ENCODE measurements around the gene ABCC5. TPM values are rescaled to one million over a fixed set of nuclear protein-coding genes. Genes with fewer than 3 reads are reported as not detected.
"Not testable (repeated sequence)": the region's sequence is repeated elsewhere in the genome, so short reads cannot be mapped to it uniquely, and the experiment has no call there.

ABCC5 gene
- total RNA-seq, 1 donor from 2014 or later = 39.0 TPM

DNA sequence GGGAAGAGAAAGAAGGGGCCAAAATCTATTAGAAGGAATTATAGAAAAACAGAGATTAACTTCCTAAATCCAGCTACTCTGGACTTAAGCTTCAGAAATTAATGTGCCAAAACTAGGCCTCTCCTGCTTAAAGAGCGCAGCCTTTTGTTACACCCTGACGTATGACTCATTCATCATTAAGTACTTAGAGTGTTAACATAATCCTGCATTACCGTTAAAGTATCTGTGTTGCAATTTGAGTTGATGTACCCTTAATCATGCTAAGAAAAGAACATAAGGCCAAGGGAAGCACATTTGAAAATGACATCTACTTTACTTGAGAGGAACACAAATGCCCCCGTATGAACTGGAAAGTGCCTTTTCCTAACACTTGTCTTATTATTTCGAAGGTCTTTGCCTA is 21.7 kb upstream of the ABCC5 start:
- H3K27ac Mint-ChIP-seq (ENCODE audit: unreplicated experiment) = no peak overlapping the region
- H3K36me3 Mint-ChIP-seq (ENCODE audit: unreplicated experiment) = no peaks in the 10 kb centered on the region
- H3K9me3 Mint-ChIP-seq (ENCODE audit: unreplicated experiment) = no peaks in the 10 kb centered on the region
- H3K4me3 Mint-ChIP-seq (ENCODE audit: unreplicated experiment) = no peak overlapping the region
- peaks cover 18% of the 10 kb centered on the region for H3K27me3 Mint-ChIP-seq (ENCODE audit: unreplicated experiment)
- TF ChIP-seq, protein P1, sequence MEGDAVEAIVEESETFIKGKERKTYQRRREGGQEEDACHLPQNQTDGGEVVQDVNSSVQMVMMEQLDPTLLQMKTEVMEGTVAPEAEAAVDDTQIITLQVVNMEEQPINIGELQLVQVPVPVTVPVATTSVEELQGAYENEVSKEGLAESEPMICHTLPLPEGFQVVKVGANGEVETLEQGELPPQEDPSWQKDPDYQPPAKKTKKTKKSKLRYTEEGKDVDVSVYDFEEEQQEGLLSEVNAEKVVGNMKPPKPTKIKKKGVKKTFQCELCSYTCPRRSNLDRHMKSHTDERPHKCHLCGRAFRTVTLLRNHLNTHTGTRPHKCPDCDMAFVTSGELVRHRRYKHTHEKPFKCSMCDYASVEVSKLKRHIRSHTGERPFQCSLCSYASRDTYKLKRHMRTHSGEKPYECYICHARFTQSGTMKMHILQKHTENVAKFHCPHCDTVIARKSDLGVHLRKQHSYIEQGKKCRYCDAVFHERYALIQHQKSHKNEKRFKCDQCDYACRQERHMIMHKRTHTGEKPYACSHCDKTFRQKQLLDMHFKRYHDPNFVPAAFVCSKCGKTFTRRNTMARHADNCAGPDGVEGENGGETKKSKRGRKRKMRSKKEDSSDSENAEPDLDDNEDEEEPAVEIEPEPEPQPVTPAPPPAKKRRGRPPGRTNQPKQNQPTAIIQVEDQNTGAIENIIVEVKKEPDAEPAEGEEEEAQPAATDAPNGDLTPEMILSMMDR (IDR thresholded peaks at IDR 0.05) = no peak
- no peaks in the 10 kb centered on the region for H3K4me1 Mint-ChIP-seq (ENCODE audit: unreplicated experiment)
- DNase-seq (ENCODE audit: extremely low spot score, unreplicated experiment) = no peak

DNA sequence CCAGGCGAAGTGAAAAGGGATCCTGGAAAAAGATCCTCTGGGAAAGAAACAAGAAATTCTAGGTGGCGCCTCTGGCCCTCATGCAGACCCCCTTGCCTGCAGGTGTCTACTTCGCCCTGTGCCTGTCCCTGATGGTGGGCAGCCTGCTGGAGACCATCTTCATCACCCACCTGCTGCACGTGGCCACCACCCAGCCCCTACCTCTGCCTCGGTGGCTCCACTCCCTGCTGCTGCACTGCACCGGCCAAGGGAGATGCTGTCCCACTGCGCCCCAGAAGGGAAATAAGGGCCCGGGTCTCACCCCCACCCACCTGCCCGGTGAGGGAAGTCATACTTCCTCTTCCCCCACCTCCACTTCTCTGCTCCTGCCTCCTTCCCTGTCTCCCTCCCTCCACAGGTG is 20.6 kb upstream of the ABCC5 start:
- not testable (repeated sequence) for H3K27ac Mint-ChIP-seq (ENCODE audit: unreplicated experiment); H3K9me3 Mint-ChIP-seq (ENCODE audit: unreplicated experiment); H3K4me3 Mint-ChIP-seq (ENCODE audit: unreplicated experiment); DNase-seq (ENCODE audit: extremely low spot score, unreplicated experiment); H3K4me1 Mint-ChIP-seq (ENCODE audit: unreplicated experiment); H3K36me3 Mint-ChIP-seq (ENCODE audit: unreplicated experiment)
- peaks cover 21% of the 10 kb centered on the region for H3K27me3 Mint-ChIP-seq (ENCODE audit: unreplicated experiment)

DNA sequence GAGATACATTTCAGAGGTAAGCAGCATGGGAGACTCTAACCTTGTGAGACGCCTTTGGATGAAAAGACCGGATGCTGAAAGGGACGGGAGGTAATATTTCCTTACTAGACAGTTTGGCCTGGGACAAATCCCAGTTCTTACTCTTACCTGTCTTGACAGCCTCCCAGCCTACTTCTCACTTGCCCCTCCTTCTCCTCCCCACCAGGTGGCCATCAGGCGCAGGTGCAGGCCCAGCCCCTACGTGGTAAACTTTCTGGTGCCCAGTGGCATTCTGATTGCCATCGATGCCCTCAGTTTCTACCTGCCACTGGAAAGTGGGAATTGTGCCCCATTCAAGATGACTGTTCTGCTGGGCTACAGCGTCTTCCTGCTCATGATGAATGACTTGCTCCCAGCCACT is 20.1 kb upstream of the ABCC5 start:
- Mint-ChIP-seq H3K27ac (ENCODE audit: unreplicated experiment) (no peak overlapping the region), H3K9me3 (ENCODE audit: unreplicated experiment) (no peaks in the 10 kb centered on the region)
- DNase-seq (ENCODE audit: extremely low spot score, unreplicated experiment) = no peak

DNA sequence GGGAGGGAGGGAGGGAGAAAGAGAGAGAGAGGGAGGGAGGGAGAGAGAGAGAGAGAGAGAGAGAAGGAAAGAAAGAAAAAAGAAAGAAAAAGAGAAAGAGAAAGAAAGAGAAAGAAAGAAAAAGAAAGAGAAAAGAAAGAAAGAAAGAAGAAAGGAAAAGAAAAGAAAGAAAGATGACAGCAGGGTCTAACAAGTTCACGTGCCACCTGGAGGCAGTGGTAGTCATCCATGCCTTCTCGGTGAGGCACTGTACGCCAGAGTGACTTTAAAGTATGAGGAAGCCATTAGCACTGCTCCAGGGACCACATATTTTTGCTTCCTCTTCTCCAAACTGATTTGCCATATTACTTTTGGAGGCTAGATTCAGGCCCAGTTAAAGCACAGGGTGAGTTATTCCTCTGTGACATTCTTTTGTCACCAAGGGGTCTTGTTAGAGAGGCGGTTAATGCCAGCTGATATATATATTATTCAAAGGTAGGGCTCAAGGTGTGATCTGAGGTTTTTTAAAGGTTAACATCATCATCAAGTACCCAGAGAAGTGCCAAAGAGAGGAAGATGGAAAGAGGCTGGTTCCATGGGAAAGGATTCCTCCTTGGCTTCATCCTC is 13.6 kb upstream of the ABCC5 start, which contains the start of gene HTR3D:
HTR3D (plus strand) TSS at position 556 of the 606 bp plus-strand sequence; CDS start at position 556, 0 bp downstream.
- TF ChIP-seq, protein P1 (IDR thresholded peaks at IDR 0.05) = no peak
- no peak for DNase-seq (ENCODE audit: extremely low spot score, unreplicated experiment)
- no peaks in the 10 kb centered on the region for H3K36me3 Mint-ChIP-seq (ENCODE audit: unreplicated experiment)
- peaks cover 6% of the 10 kb centered on the region for H3K4me1 Mint-ChIP-seq (ENCODE audit: unreplicated experiment)
- H3K27me3 Mint-ChIP-seq (ENCODE audit: unreplicated experiment) = peaks cover 36% of the 10 kb centered on the region
- no peaks in the 10 kb centered on the region for H3K9me3 Mint-ChIP-seq (ENCODE audit: unreplicated experiment)
- H3K27ac Mint-ChIP-seq (ENCODE audit: unreplicated experiment) = no peak within 1 kb of the TSS
- no peak within 1 kb of the TSS for H3K4me3 Mint-ChIP-seq (ENCODE audit: unreplicated experiment)

More for the DNA sequence above, 20.1 kb upstream of the ABCC5 start:
- no peaks in the 10 kb centered on the region for H3K4me1 Mint-ChIP-seq (ENCODE audit: unreplicated experiment)
- H3K36me3 Mint-ChIP-seq (ENCODE audit: unreplicated experiment) = no peaks in the 10 kb centered on the region
- no peak overlapping the region for H3K4me3 Mint-ChIP-seq (ENCODE audit: unreplicated experiment)
- H3K27me3 Mint-ChIP-seq (ENCODE audit: unreplicated experiment) = peaks cover 23% of the 10 kb centered on the region
- TF ChIP-seq, protein P1 (IDR thresholded peaks at IDR 0.05) = no peak

DNA sequence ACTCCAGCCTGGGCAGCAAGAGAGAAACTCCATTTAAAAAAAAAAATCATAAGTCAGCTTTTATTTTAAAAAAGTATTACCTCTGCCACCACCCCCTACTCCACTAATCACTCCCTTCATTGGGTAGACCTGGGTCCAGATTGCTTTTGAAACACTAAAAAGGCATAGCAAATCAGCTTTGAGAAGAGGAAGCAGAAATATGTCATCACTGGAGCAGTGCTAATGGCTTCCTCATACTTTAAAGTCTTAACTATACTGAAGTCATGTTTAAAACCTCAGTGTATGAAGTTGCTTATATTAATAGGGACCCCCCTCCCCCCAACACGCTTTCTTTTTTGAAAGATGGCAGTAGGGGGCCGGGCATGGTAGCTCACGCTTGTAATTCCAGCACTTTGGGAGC is 12.9 kb upstream of the ABCC5 start:
- TF ChIP-seq, protein P1 (IDR thresholded peaks at IDR 0.05) = no peak
- H3K27me3 Mint-ChIP-seq (ENCODE audit: unreplicated experiment) = peaks cover 39% of the 10 kb centered on the region
- no peaks in the 10 kb centered on the region for H3K36me3 Mint-ChIP-seq (ENCODE audit: unreplicated experiment)
- no peak for DNase-seq (ENCODE audit: extremely low spot score, unreplicated experiment)
- no peak overlapping the region for H3K4me3 Mint-ChIP-seq (ENCODE audit: unreplicated experiment)
- no peak overlapping the region for H3K27ac Mint-ChIP-seq (ENCODE audit: unreplicated experiment)
- no peaks in the 10 kb centered on the region for H3K9me3 Mint-ChIP-seq (ENCODE audit: unreplicated experiment)
- peaks cover 6% of the 10 kb centered on the region for H3K4me1 Mint-ChIP-seq (ENCODE audit: unreplicated experiment)
